Muscle of back (tissue), 11 donors: Measurements from ENCODE around the gene STARD13. TPM values are rescaled to one million over a fixed set of nuclear protein-coding genes. Genes with fewer than 3 reads are reported as not detected.

Experiments used
- DNase-seq, 3 donors: peaks; one replicate each; pipeline versions ENCODE4 v3.0.0 to v3.0.0-alpha.2; 2013
- polyA plus RNA-seq, 10 donors: library from polyadenylated mRNA; unstranded; fragments of 120-200 nt; gene quantifications; one replicate each; pipeline ENCODE4 v1.2.1, GENCODE V29; 2013; ENCODE audit not compliant: insufficient read length in 10 of 10

Gene STARD13
- polyA plus RNA-seq, 10 donors = 17.3 to 27.5 (median 21.8) TPM

DNA sequence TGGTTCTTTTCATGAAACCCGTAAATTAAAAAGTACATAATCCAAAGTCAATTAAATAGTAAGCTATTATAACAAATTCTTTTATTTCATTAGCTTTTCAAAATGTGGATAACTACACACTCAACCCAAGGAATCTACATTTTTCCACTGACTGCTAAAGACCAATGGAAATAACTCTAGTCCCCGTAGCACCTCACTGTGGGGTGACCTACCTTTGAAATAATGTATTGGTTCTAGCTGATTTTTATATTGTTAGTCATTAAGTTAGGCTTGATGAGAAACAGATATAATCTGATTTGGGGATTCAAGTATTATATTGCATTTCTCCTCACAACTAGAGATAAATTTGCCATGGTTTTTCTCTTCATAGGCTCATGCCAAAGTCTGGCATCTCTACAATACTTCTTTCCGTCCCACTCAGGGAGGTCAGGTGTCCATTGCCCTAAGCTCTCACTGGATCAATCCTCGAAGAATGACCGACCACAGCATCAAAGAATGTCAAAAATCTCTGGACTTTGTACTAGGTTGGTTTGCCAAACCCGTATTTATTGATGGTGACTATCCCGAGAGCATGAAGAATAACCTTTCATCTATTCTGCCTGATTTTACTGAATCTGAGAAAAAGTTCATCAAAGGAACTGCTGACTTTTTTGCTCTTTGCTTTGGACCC lies 232.0 kb downstream of the STARD13 start:
- peak in 1 of 3 donors; percentile 11 for DNase-seq
